ENCODE results near the gene POLR1E. TPM values are rescaled to one million over a fixed set of nuclear protein-coding genes. Genes with fewer than 3 reads are reported as not detected.

The POLR1E gene
- total and polyA plus RNA-seq, 5 donors from 2014 or later: 11.2 to 26.9 (median 13.9) TPM

Other genes starting within 250 kb of the POLR1E start
- 36.6 TPM for gene GRHPR, start 63.3 kb upstream of the POLR1E start, total RNA-seq
- 10 to 100 TPM; 47.2 to 73.9 (median 70.6) TPM for gene GRHPR, start 63.3 kb upstream of the POLR1E start, polyA plus RNA-seq
- 13.5 TPM for gene ZBTB5, start 20.5 kb upstream of the POLR1E start, total RNA-seq
- 1 to 10 TPM in 2 of 4 donors, under 1 TPM in 2; 0.22 to 1.6 (median 1.2) TPM for gene ZBTB5, start 20.5 kb upstream of the POLR1E start, polyA plus RNA-seq
- gene FBXO10, start 90.4 kb downstream of the POLR1E start, total RNA-seq: 2.4 TPM
- gene FBXO10, start 90.4 kb downstream of the POLR1E start, polyA plus RNA-seq: 1 to 10 TPM in 1 of 4 donors, under 1 TPM in 3; 0.40 to 1.0 (median 0.68) TPM
- 31.9 TPM for gene TOMM5, start 106.6 kb downstream of the POLR1E start, total RNA-seq
- 100 to 1,000 TPM; 146 to 198 (median 168) TPM for gene TOMM5, start 106.6 kb downstream of the POLR1E start, polyA plus RNA-seq
- not detected for gene FRMPD1, start 165.0 kb downstream of the POLR1E start, total RNA-seq
- not detected for gene FRMPD1, start 165.0 kb downstream of the POLR1E start, polyA plus RNA-seq